GM12878 (cell line): ENCODE results near the gene CCDC149. TPM values are rescaled to one million over a fixed set of nuclear protein-coding genes. Genes with fewer than 3 reads are reported as not detected.

Experiments used
- ATAC-seq: fragments of 200-7000 bp; cut with Tn5 transposase; 3 replicates; pipeline ENCODE4 v1.9.1; 2020; ENCODE audit warnings: mild to moderate bottlenecking, moderate library complexity
- BruUV-seq: library from RNA; stranded (reverse); fragments of 400-500 nt; replicated peaks from 2 replicates; lab custom pipeline; 2021; lab: Mats Ljungman, UMichigan
- CTCF ChIA-PET: fragments of 300-600 bp; sonication (Branson Sonifier 250); formaldehyde crosslinking; extraction: SDS; loops from one replicate; lab custom pipeline; 2021; ENCODE audit warnings: inconsistent platforms; lab: Yijun Ruan, JAX
- POLR2A ChIA-PET: fragments of 350-600 bp; formaldehyde crosslinking; extraction: SDS; loops from one replicate; lab custom pipeline; 2021; ENCODE audit warnings: inconsistent platforms; lab: Charles Lee
- RAD21 ChIA-PET: fragments of 300-600 bp; sonication (Branson Sonifier 250); formaldehyde crosslinking; loops from one replicate; lab custom pipeline; 2023; ENCODE audit warnings: antibody characterized with exemption; ENCODE audit not compliant: unreplicated experiment; lab: Charles Lee
- SMC1A ChIA-PET: fragments of 300-600 bp; sonication (Branson Sonifier 250); formaldehyde crosslinking; loops from one replicate; lab custom pipeline; 2023; ENCODE audit not compliant: unreplicated experiment, uncharacterized antibody; lab: Charles Lee
- DNase-seq: peaks from one replicate; pipeline ENCODE4 v3.0.0-alpha.2; 2011; ENCODE audit warnings: low read depth, low spot score
- FAIRE-seq: peaks from 3 replicates; lab custom pipeline; 2011; peaks lifted over from hg19 to GRCh38; lab: Jason Lieb, UNC
- H2AFZ ChIP-seq: 2 replicates; pipeline ENCODE4 v1.6.0; 2011; ENCODE audit warnings: low read depth, low read length, control low read depth; ENCODE audit not compliant: control insufficient read depth
- H3K27ac ChIP-seq: 2 replicates; pipeline ENCODE4 v1.5.1; 2011; ENCODE audit warnings: control low read depth; ENCODE audit not compliant: control insufficient read depth, insufficient read depth
- H3K27me3 ChIP-seq, 2 experiments: replicated peaks in 1 of 2; 2 replicates each; pipeline versions ENCODE4 v1.6.0 to v1.6.1; 2011; ENCODE audit warnings: low read length in 1 of 2; ENCODE audit not compliant: control insufficient read depth in 2 of 2, insufficient read depth in 2 of 2
- H3K36me3 ChIP-seq, 2 experiments: 2 replicates each; pipeline ENCODE4 v1.5.1; 2011; ENCODE audit warnings: low read length in 1 of 2; ENCODE audit not compliant: control insufficient read depth in 2 of 2, insufficient read depth in 2 of 2
- H3K4me1 ChIP-seq: 2 replicates; pipeline ENCODE4 v1.6.1; 2011; ENCODE audit warnings: mild to moderate bottlenecking, low read length, moderate library complexity, mixed read lengths; ENCODE audit not compliant: control insufficient read depth, insufficient read depth
- H3K4me2 ChIP-seq: 2 replicates; pipeline ENCODE4 v1.6.0; 2011; ENCODE audit warnings: control low read depth; ENCODE audit not compliant: control insufficient read depth, insufficient read depth
- H3K4me3 ChIP-seq: fragments of 200-600 bp; sonication (generic); 2 replicates; pipeline ENCODE4 v1.5.1; 2016
- H3K79me2 ChIP-seq: 2 replicates; pipeline ENCODE4 v1.6.0; 2011; ENCODE audit warnings: low read length; ENCODE audit not compliant: control insufficient read depth, insufficient read depth
- H3K9ac ChIP-seq: 2 replicates; pipeline ENCODE4 v1.8.0; 2011; ENCODE audit warnings: low read length, control low read depth, mixed read lengths; ENCODE audit not compliant: control insufficient read depth, insufficient read depth
- H3K9me3 ChIP-seq: replicated peaks from 3 replicates; pipeline ENCODE4 v1.5.1; 2011; ENCODE audit warnings: mild to moderate bottlenecking, low read length; ENCODE audit not compliant: control insufficient read depth, insufficient read depth
- H4K20me1 ChIP-seq: 2 replicates; pipeline ENCODE4 v1.6.0; 2011; ENCODE audit not compliant: control insufficient read depth, insufficient read depth
- BCL11A ChIP-seq: IDR thresholded peaks from 2 replicates; pipeline ENCODE4 v1.6.1; 2011; ENCODE audit warnings: low read depth, low read length
- CHD4 ChIP-seq: fragments of 200-600 bp; sonication (generic); IDR thresholded peaks from 2 replicates; pipeline ENCODE4 v1.6.1; 2016; ENCODE audit warnings: mild to moderate bottlenecking
- CREM ChIP-seq: IDR thresholded peaks from 2 replicates; pipeline ENCODE4 v1.6.1; 2014; ENCODE audit warnings: antibody characterized with exemption, low read depth
- EED ChIP-seq: sonication (generic); IDR thresholded peaks from 2 replicates; pipeline ENCODE4 v1.6.1; 2016; ENCODE audit warnings: antibody characterized with exemption, low read depth
- EP300 ChIP-seq, 2 experiments: fragments of 150-350 bp in 1 of 2; IDR thresholded peaks; 2 replicates each; pipeline ENCODE4 v1.6.1; 2011 to 2012; ENCODE audit warnings: low read depth in 2 of 2, low read length in 2 of 2, borderline replicate concordance in 1 of 2, improper control_type of control experiment in 1 of 2, inconsistent platforms in 1 of 2; ENCODE audit not compliant: control insufficient read depth in 1 of 2
- IKZF2 ChIP-seq, 2 experiments: fragments of 450-650 bp; IDR thresholded peaks; 2 replicates each; pipeline ENCODE4 v1.6.1; 2017; ENCODE audit warnings: mild to moderate bottlenecking in 2 of 2, moderate library complexity in 2 of 2
- KAT2A ChIP-seq: conservative IDR thresholded peaks from 2 replicates; pipeline ENCODE4 v1.6.1; 2011; ENCODE audit warnings: low read depth, low read length; ENCODE audit not compliant: control insufficient read depth
- MAX ChIP-seq: IDR thresholded peaks from 2 replicates; pipeline ENCODE4 v1.6.1; 2012; ENCODE audit warnings: low read depth, low read length, improper control_type of control experiment
- PKNOX1 ChIP-seq: fragments of 450-650 bp; IDR thresholded peaks from 2 replicates; pipeline ENCODE4 v1.6.1; 2016; ENCODE audit warnings: mild to moderate bottlenecking
- RFX5 ChIP-seq: IDR thresholded peaks from 2 replicates; pipeline ENCODE4 v1.6.1; 2011; ENCODE audit warnings: low read depth, low read length, improper control_type of control experiment
- SUPT20H ChIP-seq: IDR thresholded peaks from 2 replicates; pipeline ENCODE4 v1.6.1; 2011; ENCODE audit warnings: low read depth, mild to moderate bottlenecking, low read length, moderate library complexity, borderline replicate concordance; ENCODE audit not compliant: control insufficient read depth
- SUZ12 ChIP-seq: fragments of 200-600 bp; sonication (generic); IDR thresholded peaks from one replicate; pipeline ENCODE4 v1.6.1; 2018; ENCODE audit warnings: antibody characterized with exemption, mild to moderate bottlenecking; ENCODE audit not compliant: unreplicated experiment
- TAF1 ChIP-seq: IDR thresholded peaks from 2 replicates; pipeline ENCODE4 v1.6.1; 2011; ENCODE audit warnings: mild to moderate bottlenecking, low read depth, low read length, borderline replicate concordance
- TCF7 ChIP-seq: IDR thresholded peaks from 2 replicates; pipeline ENCODE4 v1.6.1; 2014; ENCODE audit warnings: antibody characterized with exemption, borderline replicate concordance
- USF1 ChIP-seq: IDR thresholded peaks from 2 replicates; pipeline ENCODE4 v1.6.1; 2011; ENCODE audit warnings: borderline replicate concordance, low read depth, mild to moderate bottlenecking, moderate library complexity, mixed read lengths, low read length; ENCODE audit not compliant: insufficient read depth; ENCODE audit errors: extremely low read length
- WRNIP1 ChIP-seq: IDR thresholded peaks from 2 replicates; pipeline ENCODE4 v1.6.1; 2011; ENCODE audit warnings: low read depth, low read length, improper control_type of control experiment, borderline replicate concordance
- WGBS: methylation state at CpG from one replicate; pipeline ENCODE4 v1.1.6; 2016; ENCODE audit warnings: low lambda C conversion rate; ENCODE audit not compliant: insufficient replicate concordance, insufficient coverage; ENCODE audit errors: missing lambda C conversion rate; 5-methylcytosine and 5-hydroxymethylcytosine counted together
- in situ Hi-C: fragments of 300-500 bp; cut with MboI; formaldehyde crosslinking; loops from 9 replicates; pipeline ENCODE4 v1.14.3; 2018; ENCODE audit warnings: mixed read lengths
- intact Hi-C: fragments of 100-400 bp; cut with micrococcal nuclease; formaldehyde crosslinking; loops from one replicate; pipeline ENCODE4 v1.14.2; 2022; ENCODE audit not compliant: unreplicated experiment
- polyA plus RNA-seq, 11 experiments: library from polyadenylated mRNA; depleted of rRNA in 4 of 11; unstranded in 6 of 11; stranded (reverse) in 5 of 11; fragments of >200 nt; fragmentation: Nextera tagmentation in 4 of 11; fragmentation: Illumina TruSeq in 1 of 11; extraction: Ambion mirVana in 4 of 11; extraction: Trizol in 1 of 11; gene quantifications; 1 replicate in 1 of 11; 2 replicates in 10 of 11; pipeline versions ENCODE4 v1.2.1 to v1.2.3, GENCODE V29; 2011 to 2016; ENCODE audit warnings: inconsistent platforms in 2 of 11, missing spikeins in 2 of 11, low read depth in 1 of 11
- total RNA-seq, 4 experiments: library from RNA; depleted of rRNA in 3 of 4; stranded (reverse); fragments of >200 nt in 3 of 4; fragmentation: Illumina TruSeq in 1 of 4; extraction: Trizol in 1 of 4; gene quantifications; 2 replicates each; pipeline versions ENCODE4 v1.2.1 to v1.2.3, GENCODE V29; 2013 to 2021

Gene CCDC149
- total and polyA plus RNA-seq, 10 of the 15 experiments (the other 5 are each of a cell fraction or from before 2014, with no cell fraction given): 0.03 to 0.04 (median 0.04) TPM; not detected in 7

GRCh38 chr4:24872720-24873119 lies 40.1 kb downstream of the CCDC149 start:
- no peak overlapping the region for H3K27ac ChIP-seq
- no peaks in the 10 kb centered on the region for H3K36me3 ChIP-seq
- BruUV-seq: no TSS peak
- in situ Hi-C loops: no loop called here
- H3K79me2 ChIP-seq: no peaks in the 10 kb centered on the region
- no peaks in the 10 kb centered on the region; a peak in 2 of 4 replicates for H3K27me3 ChIP-seq
- ChIA-PET CTCF (no interaction called here), RAD21 (no interaction called here), SMC1A (no interaction called here), POLR2A (no interaction called here)
- TF ChIP-seq SUPT20H (no peak), CHD4 (no peak), USF1 (no peak), BCL11A (no peak), TCF7 (no peak), KAT2A (no peak), TAF1 (no peak), EP300 (IDR thresholded peaks at IDR 0.05; ENCODE audit: borderline replicate concordance in 1 of 2, control insufficient read depth in 1 of 2, low read depth in 2 of 2, low read length in 2 of 2) (no peak), SUZ12 (no peak), CREM (no peak), WRNIP1 (no peak), IKZF2 (IDR thresholded peaks at IDR 0.05) (no peak), PKNOX1 (no peak), RFX5 (no peak), MAX (no peak), EED (no peak)
- ATAC-seq (no peak), DNase-seq (no peak), FAIRE-seq (no peak)
- no peak overlapping the region for H3K9ac ChIP-seq
- no peaks in the 10 kb centered on the region; the same call in 2 of the 3 replicates for H3K9me3 ChIP-seq
- intact Hi-C loops: no loop called here
- no peaks in the 10 kb centered on the region for H4K20me1 ChIP-seq
- 62% methylated on average over 2 of the region's 2 CpGs for WGBS
- H3K4me2 ChIP-seq: no peak overlapping the region
- no peak overlapping the region for H2AFZ ChIP-seq
- no peaks in the 10 kb centered on the region for H3K4me1 ChIP-seq
- no peak overlapping the region for H3K4me3 ChIP-seq
